GM13977 (cell line): ENCODE results near the gene TRIM46.

Source experiments
- DNase-seq: peaks from one replicate; pipeline ENCODE4 v3.0.0; 2012; ENCODE audit warnings: low spot score
- CTCF ChIP-seq: IDR thresholded peaks from 2 replicates; pipeline ENCODE4 v1.5.1; 2012; ENCODE audit warnings: mild to moderate bottlenecking, control low read depth; ENCODE audit not compliant: insufficient read depth; ENCODE audit errors: extremely low read depth, missing control alignments
- in situ Hi-C: fragments of 300-500 bp; cut with MboI; formaldehyde crosslinking; loops from one replicate; pipeline ENCODE4 v1.12.0; 2022; ENCODE audit warnings: low sequenced_read_pairs, low pct_unique_long_range_greater_than_20kb, mixed read lengths, inconsistent platforms; ENCODE audit not compliant: unreplicated experiment

Gene TRIM46

GRCh38 chr1:155127105-155127966 lies 46.3 kb upstream of the TRIM46 start, which contains the start of gene EFNA1:
Gene EFNA1 (plus strand): TSS chr1:155127876. CDS start chr1:155127978, 102 bp downstream.
- in situ Hi-C loops, result no loop called here
- TF ChIP-seq CTCF, result no peak
- peak; percentile 67 for DNase-seq

GRCh38 chr1:155127967-155128754 lies 45.5 kb upstream of the TRIM46 start:
- no peak for DNase-seq
- TF ChIP-seq CTCF, result no peak
- in situ Hi-C loops, result no loop called here

DNA sequence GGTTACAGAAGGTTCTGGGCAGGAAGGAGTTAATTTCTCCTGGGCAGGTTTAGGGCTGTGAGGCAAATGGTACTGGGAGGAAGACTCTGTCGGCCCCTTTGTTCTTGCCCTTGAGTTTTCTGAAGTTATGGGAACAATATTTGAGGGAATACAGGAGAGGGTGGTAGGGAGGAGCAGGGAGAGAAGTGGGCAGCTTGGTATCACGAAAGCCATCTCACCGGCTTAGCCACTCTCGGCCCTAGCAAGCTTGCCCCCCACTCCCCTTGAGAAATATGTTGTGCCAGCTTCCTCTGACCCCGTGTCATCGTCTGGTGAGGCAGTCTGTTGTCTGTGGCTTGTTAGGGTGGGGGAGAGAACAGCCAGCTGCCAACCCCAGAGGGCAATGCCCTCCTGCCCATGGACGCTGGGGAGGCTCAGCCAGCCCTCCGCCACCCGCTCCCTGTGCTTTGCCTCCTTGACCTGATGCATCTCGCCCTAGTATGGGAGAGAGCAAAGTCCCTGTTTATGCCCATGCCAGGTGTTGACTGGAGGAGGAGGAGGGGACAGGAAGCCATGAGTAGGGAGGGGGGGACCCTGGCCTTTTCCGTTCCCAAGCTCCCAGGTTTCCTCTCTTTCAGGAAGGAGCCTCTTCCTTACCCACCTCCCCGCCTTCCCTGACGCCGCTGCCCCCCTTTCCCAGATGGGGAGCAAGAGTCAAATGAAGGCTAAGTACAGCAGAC lies 44.7 kb upstream of the TRIM46 start:
- DNase-seq, result no peak
- TF ChIP-seq CTCF, result no peak
- in situ Hi-C loops, result no loop called here

- DNase-seq, result no peak
- in situ Hi-C loops, result no loop called here
- TF ChIP-seq CTCF, result no peak
These were observed 43.2 kb upstream of the TRIM46 start for GRCh38 chr1:155130272-155131006.

- no peak for TF ChIP-seq CTCF
- in situ Hi-C loops, result no loop called here
- no peak for DNase-seq
These were observed 42.4 kb upstream of the TRIM46 start for GRCh38 chr1:155131285-155131684.

DNA sequence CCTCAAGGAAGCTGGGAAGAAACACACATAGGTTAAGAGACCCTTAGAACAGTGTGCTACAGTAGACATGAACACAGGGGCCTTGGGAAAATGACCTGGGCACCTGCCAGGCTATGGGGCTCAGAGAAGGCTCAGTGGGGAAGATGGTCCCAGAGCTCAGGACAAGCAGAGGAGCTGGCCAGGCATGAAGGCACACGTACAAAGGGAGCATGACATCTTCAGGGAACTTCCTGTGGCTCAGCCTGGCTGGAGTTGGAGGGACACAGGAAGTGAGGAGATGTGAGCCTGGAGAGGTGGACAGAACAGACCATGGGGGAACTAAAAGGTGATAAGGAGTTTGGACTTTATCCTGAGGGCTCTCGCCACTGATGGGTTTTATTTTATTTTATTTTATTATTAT lies 41.8 kb upstream of the TRIM46 start:
- no peak for DNase-seq
- TF ChIP-seq CTCF, result no peak
- in situ Hi-C loops, result no loop called here
